SK-N-SH treated with all-trans-retinoic acid at 6 μM for 48 hours (cell line): ENCODE results near the gene RNF112.

Experiments
- ATAC-seq: fragments of 200-7000 bp; cut with Tn5 transposase; 3 replicates; pipeline ENCODE4 v1.9.1; 2020; ENCODE audit warnings: mild to moderate bottlenecking, moderate library complexity
- BACH2 ChIP-seq: fragments of 250-450 bp; sonication (Bioruptor Pico); IDR thresholded peaks from 2 replicates; pipeline ENCODE4 v1.9.0; 2021; ENCODE audit warnings: mild to moderate bottlenecking, borderline replicate concordance
- CREB5 ChIP-seq: fragments of 250-450 bp; sonication (Bioruptor Pico); IDR thresholded peaks from 2 replicates; pipeline ENCODE4 v1.5.1; 2020; ENCODE audit warnings: low read depth, mild to moderate bottlenecking, moderate library complexity
- CSDC2 ChIP-seq: fragments of 250-450 bp; sonication (Bioruptor Pico); IDR thresholded peaks from 2 replicates; pipeline ENCODE4 v1.5.0; 2020; ENCODE audit warnings: mild to moderate bottlenecking, moderate library complexity
- CSRNP3 ChIP-seq: fragments of 250-450 bp; sonication (Bioruptor Pico); IDR thresholded peaks from 2 replicates; pipeline ENCODE4 v1.5.1; 2021; ENCODE audit warnings: mild to moderate bottlenecking, moderate library complexity
- ESRRG ChIP-seq: fragments of 250-450 bp; sonication (Bioruptor Pico); IDR thresholded peaks from 2 replicates; pipeline ENCODE4 v1.6.1; 2021; ENCODE audit warnings: mild to moderate bottlenecking
- GLIS3 ChIP-seq: fragments of 250-450 bp; sonication (Bioruptor Pico); IDR thresholded peaks from 2 replicates; pipeline ENCODE4 v1.5.0; 2020; ENCODE audit warnings: mild to moderate bottlenecking, moderate library complexity
- ISL1 ChIP-seq: fragments of 250-450 bp; sonication (Bioruptor Pico); IDR thresholded peaks from 2 replicates; pipeline ENCODE4 v2.1.2; 2022; ENCODE audit warnings: mild to moderate bottlenecking, moderate library complexity
- OSR1 ChIP-seq: fragments of 250-450 bp; sonication (Bioruptor Pico); IDR thresholded peaks from 2 replicates; pipeline ENCODE4 v1.8.0; 2022; ENCODE audit warnings: moderate library complexity, mild to moderate bottlenecking, inconsistent platforms
- POU6F1 ChIP-seq: fragments of 250-450 bp; sonication (Bioruptor Pico); IDR thresholded peaks from 2 replicates; pipeline ENCODE4 v1.8.0; 2021; ENCODE audit warnings: low read depth, mild to moderate bottlenecking, moderate library complexity, borderline replicate concordance
- PPARA ChIP-seq: fragments of 250-450 bp; sonication (Bioruptor Pico); IDR thresholded peaks from 2 replicates; pipeline ENCODE4 v1.5.0; 2020; ENCODE audit warnings: mild to moderate bottlenecking, borderline replicate concordance
- RARB ChIP-seq: fragments of 250-450 bp; sonication (Bioruptor Pico); IDR thresholded peaks from 2 replicates; pipeline ENCODE4 v1.8.0; 2021; ENCODE audit warnings: mild to moderate bottlenecking, moderate library complexity
- SNAI2 ChIP-seq: fragments of 250-450 bp; sonication (Bioruptor Pico); IDR thresholded peaks from 2 replicates; pipeline ENCODE4 v1.5.0; 2020; ENCODE audit warnings: mild to moderate bottlenecking, moderate library complexity
- TCF4 ChIP-seq: fragments of 250-450 bp; sonication (Bioruptor Pico); IDR thresholded peaks from 2 replicates; pipeline ENCODE4 v1.8.0; 2021; ENCODE audit warnings: mild to moderate bottlenecking, moderate library complexity, borderline replicate concordance
- TOX ChIP-seq: fragments of 250-450 bp; sonication (Bioruptor Pico); IDR thresholded peaks from 2 replicates; pipeline ENCODE4 v1.8.0; 2021; ENCODE audit warnings: mild to moderate bottlenecking, moderate library complexity, borderline replicate concordance
- ZC3H10 ChIP-seq: fragments of 250-450 bp; sonication (Bioruptor Pico); IDR thresholded peaks from 2 replicates; pipeline ENCODE4 v1.5.1; 2021; ENCODE audit warnings: mild to moderate bottlenecking, moderate library complexity
- ZFP3 ChIP-seq: fragments of 250-450 bp; sonication (Bioruptor Pico); IDR thresholded peaks from 2 replicates; pipeline ENCODE4 v1.5.0; 2020; ENCODE audit warnings: mild to moderate bottlenecking, moderate library complexity
- ZFP30 ChIP-seq: fragments of 450-650 bp; formaldehyde crosslinking; IDR thresholded peaks from 2 replicates; pipeline ENCODE4 v1.5.0; 2022; ENCODE audit warnings: mild to moderate bottlenecking, moderate library complexity
- ZNF565 ChIP-seq: fragments of 450-650 bp; formaldehyde crosslinking; conservative IDR thresholded peaks from 2 replicates; pipeline ENCODE4 v1.5.0; 2020; ENCODE audit warnings: low read depth, mild to moderate bottlenecking, moderate library complexity
- ZNF70 ChIP-seq: fragments of 450-650 bp; formaldehyde crosslinking; IDR thresholded peaks from 2 replicates; pipeline ENCODE4 v1.5.0; 2020; ENCODE audit warnings: mild to moderate bottlenecking, moderate library complexity
- ZNF8 ChIP-seq: fragments of 450-650 bp; formaldehyde crosslinking; IDR thresholded peaks from 2 replicates; pipeline ENCODE4 v1.5.0; 2020; ENCODE audit warnings: mild to moderate bottlenecking, moderate library complexity
- TF ChIP-seq, protein P1 (sequence below): fragments of 250-450 bp; sonication (Bioruptor Pico); IDR thresholded peaks from 2 replicates; pipeline ENCODE4 v1.5.0; 2020; ENCODE audit warnings: mild to moderate bottlenecking, moderate library complexity

RNF112 gene

GRCh38 chr17:19383681-19384470 is 27.2 kb upstream of the RNF112 start:
- ATAC-seq = no peak
- no peak for TF ChIP-seq PPARA (CRISPR knock-in tag)
- TF ChIP-seq CREB5 (CRISPR knock-in tag) = no peak
- no peak for TF ChIP-seq CSRNP3 (CRISPR knock-in tag)
- TF ChIP-seq ZFP3 (CRISPR knock-in tag) = no peak
- no peak for TF ChIP-seq POU6F1 (CRISPR knock-in tag)
- no peak for TF ChIP-seq TCF4 (CRISPR knock-in tag)
- no peak for TF ChIP-seq ZNF565
- no peak for TF ChIP-seq TOX (CRISPR knock-in tag)
- no peak for TF ChIP-seq GLIS3 (CRISPR knock-in tag)
- no peak for TF ChIP-seq RARB
- no peak for TF ChIP-seq ZNF70 (CRISPR knock-in tag)
- TF ChIP-seq, protein P1, sequence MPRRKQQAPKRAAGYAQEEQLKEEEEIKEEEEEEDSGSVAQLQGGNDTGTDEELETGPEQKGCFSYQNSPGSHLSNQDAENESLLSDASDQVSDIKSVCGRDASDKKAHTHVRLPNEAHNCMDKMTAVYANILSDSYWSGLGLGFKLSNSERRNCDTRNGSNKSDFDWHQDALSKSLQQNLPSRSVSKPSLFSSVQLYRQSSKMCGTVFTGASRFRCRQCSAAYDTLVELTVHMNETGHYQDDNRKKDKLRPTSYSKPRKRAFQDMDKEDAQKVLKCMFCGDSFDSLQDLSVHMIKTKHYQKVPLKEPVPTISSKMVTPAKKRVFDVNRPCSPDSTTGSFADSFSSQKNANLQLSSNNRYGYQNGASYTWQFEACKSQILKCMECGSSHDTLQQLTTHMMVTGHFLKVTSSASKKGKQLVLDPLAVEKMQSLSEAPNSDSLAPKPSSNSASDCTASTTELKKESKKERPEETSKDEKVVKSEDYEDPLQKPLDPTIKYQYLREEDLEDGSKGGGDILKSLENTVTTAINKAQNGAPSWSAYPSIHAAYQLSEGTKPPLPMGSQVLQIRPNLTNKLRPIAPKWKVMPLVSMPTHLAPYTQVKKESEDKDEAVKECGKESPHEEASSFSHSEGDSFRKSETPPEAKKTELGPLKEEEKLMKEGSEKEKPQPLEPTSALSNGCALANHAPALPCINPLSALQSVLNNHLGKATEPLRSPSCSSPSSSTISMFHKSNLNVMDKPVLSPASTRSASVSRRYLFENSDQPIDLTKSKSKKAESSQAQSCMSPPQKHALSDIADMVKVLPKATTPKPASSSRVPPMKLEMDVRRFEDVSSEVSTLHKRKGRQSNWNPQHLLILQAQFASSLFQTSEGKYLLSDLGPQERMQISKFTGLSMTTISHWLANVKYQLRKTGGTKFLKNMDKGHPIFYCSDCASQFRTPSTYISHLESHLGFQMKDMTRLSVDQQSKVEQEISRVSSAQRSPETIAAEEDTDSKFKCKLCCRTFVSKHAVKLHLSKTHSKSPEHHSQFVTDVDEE (CRISPR knock-in tag) = no peak
- TF ChIP-seq ZNF8 (CRISPR knock-in tag) = no peak
- no peak for TF ChIP-seq ISL1
- no peak for TF ChIP-seq ZFP30 (CRISPR knock-in tag)
- TF ChIP-seq CSDC2 (CRISPR knock-in tag) = no peak
- no peak for TF ChIP-seq ZC3H10 (CRISPR knock-in tag)
- no peak for TF ChIP-seq OSR1 (CRISPR knock-in tag)
- TF ChIP-seq BACH2 (CRISPR knock-in tag) = no peak

- TF ChIP-seq SNAI2 (CRISPR knock-in tag) (no peak), RARB (no peak), TCF4 (CRISPR knock-in tag) (0 out of 2 replicates have a peak, but pooled peaks have one; percentile 39), ESRRG (no peak), ZFP3 (CRISPR knock-in tag) (no peak), CSDC2 (CRISPR knock-in tag) (no peak)
- TF ChIP-seq, protein P1 (CRISPR knock-in tag) = peak; percentile 38; the same call in 1 of the 2 replicates
- ATAC-seq = peak; percentile 5; the same call in 1 of the 3 replicates
These were observed 26.2 kb upstream of the RNF112 start for GRCh38 chr17:19384723-19385391.
